GM12878 (cell line): Measurements from ENCODE around the gene SMU1. TPM values are rescaled to one million over a fixed set of nuclear protein-coding genes. Genes with fewer than 3 reads are reported as not detected.

Experiments
- ATF2 ChIP-seq: IDR thresholded peaks from 2 replicates; pipeline ENCODE4 v1.6.1; 2012; ENCODE audit warnings: low read length, inconsistent platforms
- SMC3 ChIP-seq: IDR thresholded peaks from 2 replicates; pipeline ENCODE4 v1.6.1; 2011; ENCODE audit warnings: low read length, improper control_type of control experiment, borderline replicate concordance
- TAF1 ChIP-seq: IDR thresholded peaks from 2 replicates; pipeline ENCODE4 v1.6.1; 2011; ENCODE audit warnings: mild to moderate bottlenecking, low read depth, low read length, borderline replicate concordance
- polyA plus RNA-seq, 11 experiments: library from polyadenylated mRNA; depleted of rRNA in 4 of 11; unstranded in 6 of 11; stranded (reverse) in 5 of 11; fragments of >200 nt; fragmentation: Nextera tagmentation in 4 of 11; fragmentation: Illumina TruSeq in 1 of 11; extraction: Ambion mirVana in 4 of 11; extraction: Trizol in 1 of 11; gene quantifications; 1 replicate in 1 of 11; 2 replicates in 10 of 11; pipeline versions ENCODE4 v1.2.1 to v1.2.3, GENCODE V29; 2011 to 2016; ENCODE audit warnings: inconsistent platforms in 2 of 11, missing spikeins in 2 of 11, low read depth in 1 of 11
- total RNA-seq, 4 experiments: library from RNA; depleted of rRNA in 3 of 4; stranded (reverse); fragments of >200 nt in 3 of 4; fragmentation: Illumina TruSeq in 1 of 4; extraction: Trizol in 1 of 4; gene quantifications; 2 replicates each; pipeline versions ENCODE4 v1.2.1 to v1.2.3, GENCODE V29; 2013 to 2021
- TF ChIP-seq, protein P1 (sequence below): fragments of 450-650 bp; IDR thresholded peaks from 2 replicates; pipeline ENCODE4 v1.6.1; 2017; ENCODE audit warnings: borderline replicate concordance
- TF ChIP-seq, protein P2 (sequence below): IDR thresholded peaks from 2 replicates; pipeline ENCODE4 v1.6.1; 2011; ENCODE audit warnings: borderline replicate concordance, low read depth, mild to moderate bottlenecking, moderate library complexity, mixed read lengths, low read length; ENCODE audit not compliant: insufficient read depth; ENCODE audit errors: extremely low read length

The SMU1 gene
- total and polyA plus RNA-seq, 10 of the 15 experiments (the other 5 are each of a cell fraction or from before 2014, with no cell fraction given) = 18.5 to 34.6 (median 20.9) TPM

GRCh38 chr9:33068991-33069390 lies 7.5 kb downstream of the SMU1 start (continued):
- TF ChIP-seq, protein P1, sequence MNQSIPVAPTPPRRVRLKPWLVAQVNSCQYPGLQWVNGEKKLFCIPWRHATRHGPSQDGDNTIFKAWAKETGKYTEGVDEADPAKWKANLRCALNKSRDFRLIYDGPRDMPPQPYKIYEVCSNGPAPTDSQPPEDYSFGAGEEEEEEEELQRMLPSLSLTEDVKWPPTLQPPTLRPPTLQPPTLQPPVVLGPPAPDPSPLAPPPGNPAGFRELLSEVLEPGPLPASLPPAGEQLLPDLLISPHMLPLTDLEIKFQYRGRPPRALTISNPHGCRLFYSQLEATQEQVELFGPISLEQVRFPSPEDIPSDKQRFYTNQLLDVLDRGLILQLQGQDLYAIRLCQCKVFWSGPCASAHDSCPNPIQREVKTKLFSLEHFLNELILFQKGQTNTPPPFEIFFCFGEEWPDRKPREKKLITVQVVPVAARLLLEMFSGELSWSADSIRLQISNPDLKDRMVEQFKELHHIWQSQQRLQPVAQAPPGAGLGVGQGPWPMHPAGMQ = no peak
- TF ChIP-seq, protein P2, sequence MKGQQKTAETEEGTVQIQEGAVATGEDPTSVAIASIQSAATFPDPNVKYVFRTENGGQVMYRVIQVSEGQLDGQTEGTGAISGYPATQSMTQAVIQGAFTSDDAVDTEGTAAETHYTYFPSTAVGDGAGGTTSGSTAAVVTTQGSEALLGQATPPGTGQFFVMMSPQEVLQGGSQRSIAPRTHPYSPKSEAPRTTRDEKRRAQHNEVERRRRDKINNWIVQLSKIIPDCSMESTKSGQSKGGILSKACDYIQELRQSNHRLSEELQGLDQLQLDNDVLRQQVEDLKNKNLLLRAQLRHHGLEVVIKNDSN = no peak
- no peak for TF ChIP-seq SMC3
- no peak for TF ChIP-seq TAF1
- TF ChIP-seq ATF2 = no peak
